Psoas muscle (tissue), 8 donors: ENCODE measurements around the gene TMEM120A. TPM values are rescaled to one million over a fixed set of nuclear protein-coding genes. Genes with fewer than 3 reads are reported as not detected.

Experiments
- ATAC-seq, 4 donors: fragments of 200-7000 bp; cut with Tn5 transposase; one replicate each; pipeline ENCODE4 v1.9.1; 2020; ENCODE audit warnings: moderate library complexity in 3 of 4, mild to moderate bottlenecking in 2 of 4
- DNase-seq, 2 donors: peaks; one replicate each; pipeline ENCODE4 v3.0.0-alpha.2; 2020
- H3K27ac ChIP-seq: fragments of 200-600 bp; one replicate; pipeline ENCODE4 v1.8.0; 2022
- H3K27me3 ChIP-seq, 3 donors: fragments of 200-600 bp in 1 of 3; one replicate each; pipeline versions ENCODE4 v1.6.1 to v1.8.0; 2013 to 2022; ENCODE audit warnings: low read length in 2 of 3, mild to moderate bottlenecking in 2 of 3, moderate library complexity in 1 of 3; ENCODE audit not compliant: insufficient read depth in 3 of 3
- H3K36me3 ChIP-seq, 2 donors: fragments of 200-600 bp in 1 of 2; one replicate each; pipeline versions ENCODE4 v1.6.1 to v1.8.0; 2013 to 2022; ENCODE audit warnings: low read depth in 1 of 2, mild to moderate bottlenecking in 1 of 2, moderate library complexity in 1 of 2; ENCODE audit not compliant: insufficient read depth in 1 of 2
- H3K4me1 ChIP-seq: fragments of 200-600 bp; one replicate; pipeline ENCODE4 v1.8.0; 2022
- H3K4me3 ChIP-seq: fragments of 200-600 bp; one replicate; pipeline ENCODE4 v1.8.0; 2022; ENCODE audit warnings: mild to moderate bottlenecking
- H3K9me3 ChIP-seq: fragments of 200-600 bp; one replicate; pipeline ENCODE4 v1.8.0; 2022
- CTCF ChIP-seq: fragments of 200-600 bp; IDR thresholded peaks from one replicate; pipeline ENCODE4 v1.8.0; 2022; ENCODE audit warnings: antibody characterized with exemption
- WGBS, 3 donors: extraction: QIAGEN DNeasy Blood & Tissue Kit; methylation state at CpG; one replicate each; pipeline versions ENCODE4 v1.1.6 to v1.1.7; 2013; 5-methylcytosine and 5-hydroxymethylcytosine counted together
- intact Hi-C, 2 donors: fragments of 100-400 bp; cut with DNase I; formaldehyde crosslinking; loops; one replicate each; pipeline versions ENCODE4 v1.11.0 to v1.14.2; 2022
- polyA plus RNA-seq, 3 donors: library from polyadenylated mRNA; stranded (reverse); fragments of 200-250 nt; gene quantifications; one replicate each; pipeline ENCODE4 v1.2.3, GENCODE V29; 2013
- total RNA-seq, 4 donors: library from RNA; stranded (reverse); fragmentation: NEBNext Ultra II Directional in 2 of 4; extraction: Animal tissue kit (Norgen Biotek cat#: 25700) in 2 of 4; gene quantifications; one replicate each; pipeline versions ENCODE4 v1.2.1 to v1.2.4, GENCODE V29; 2021 to 2023
- donor health status: healthy with polysubstance abuse.
- donor health status: DM: no; HTN: no; CAD: no; lungs with moderate emphysema.
- donor health status: Bipolar disorder and iron deficiency.
- donor health status: healthy.
- donor health status: DM: yes; HTN: yes; CAD: no.
- donor health status: DM: no; HTN: no; CAD: no.
- donor health status: DM: no; HTN: no; CAD: no.
- donor health status: DM: yes; HTN: yes; CAD: no.

Gene TMEM120A
- total and polyA plus RNA-seq, 7 donors, result 70.1 to 185 (median 103) TPM

- Histone ChIP-seq H3K4me1 (peaks cover 6% of the 10 kb centered on the region), H3K4me3 (no peak overlapping the region), H3K36me3 (peaks cover 2 to 77% of the 10 kb centered on the region in 2 donors), H3K27ac (no peak overlapping the region), H3K9me3 (no peaks in the 10 kb centered on the region), H3K27me3 (no peaks in the 10 kb centered on the region)
- DNase-seq, result no peak
- TF ChIP-seq CTCF, result no peak
- WGBS, 3 donors, result 84 to 93% (median 87%) methylated on average over 19 to 21 of the region's 21 CpGs
- ATAC-seq, result no peak
- intact Hi-C loops, result loop anchor here in 1 of 2 donors (2.0 kb wide), 1 partner anchor 16 kb away; no protein-coding TSS in a partner anchor
Observed at GRCh38 chr7:75985009-75985517, 9.3 kb downstream of the TMEM120A start.

GRCh38 chr7:75984130-75985008, 10.0 kb downstream of the TMEM120A start:
- ATAC-seq, result no peak
- no peak for TF ChIP-seq CTCF
- DNase-seq, result peak in 1 of 2 donors; percentile 46
- Histone ChIP-seq H3K4me3 (no peak overlapping the region), H3K36me3 (peaks cover 2 to 84% of the 10 kb centered on the region in 2 donors), H3K27ac (no peak overlapping the region), H3K27me3 (no peaks in the 10 kb centered on the region), H3K4me1 (no peaks in the 10 kb centered on the region), H3K9me3 (no peaks in the 10 kb centered on the region)
- 91 to 94% (median 93%) methylated on average over 44 of the region's 44 CpGs for whole genome bisulfite sequencing, 3 donors
- intact Hi-C loops, result loop anchor here in 1 of 2 donors (2.0 kb wide), 1 partner anchor 16 kb away; no protein-coding TSS in a partner anchor

GRCh38 chr7:75983471-75984129, 10.8 kb downstream of the TMEM120A start:
- H3K27ac ChIP-seq, result no peak overlapping the region
- H3K27me3 ChIP-seq, result no peaks in the 10 kb centered on the region
- H3K9me3 ChIP-seq, result no peaks in the 10 kb centered on the region
- DNase-seq (peak in 1 of 2 donors; percentile 60), ATAC-seq (peak in 2 of 4 donors; percentile 6 to 25)
- peaks cover 2 to 87% of the 10 kb centered on the region in 2 donors for H3K36me3 ChIP-seq
- no peak for TF ChIP-seq CTCF
- no peak overlapping the region for H3K4me3 ChIP-seq
- no peaks in the 10 kb centered on the region for H3K4me1 ChIP-seq
- WGBS, 3 donors, result 74 to 83% (median 82%) methylated on average over 26 of the region's 26 CpGs
- intact Hi-C loops, result loop anchor here in 1 of 2 donors (2.0 kb wide), 1 partner anchor 15 kb away; no protein-coding TSS in a partner anchor

GRCh38 chr7:75982306-75983064, 11.9 kb downstream of the TMEM120A start:
- WGBS, 3 donors, result 72 to 86% (median 75%) methylated on average over 22 of the region's 22 CpGs

More at GRCh38 chr7:75982306-75983064, 11.9 kb downstream of the TMEM120A start:
- peaks cover under 1 to 85% of the 10 kb centered on the region in 2 donors for H3K36me3 ChIP-seq
- no peak for TF ChIP-seq CTCF
- no peaks in the 10 kb centered on the region for H3K9me3 ChIP-seq
- no peak overlapping the region for H3K4me3 ChIP-seq
- no peak overlapping the region for H3K27ac ChIP-seq
- ATAC-seq (no peak), DNase-seq (peak in 1 of 2 donors; percentile 56)
- intact Hi-C loops, result no loop called here
- H3K27me3 ChIP-seq, result no peaks in the 10 kb centered on the region
- H3K4me1 ChIP-seq, result peaks cover 5% of the 10 kb centered on the region
